ENCODE results near the gene IL1RL2.

Gene IL1RL2

DNA sequence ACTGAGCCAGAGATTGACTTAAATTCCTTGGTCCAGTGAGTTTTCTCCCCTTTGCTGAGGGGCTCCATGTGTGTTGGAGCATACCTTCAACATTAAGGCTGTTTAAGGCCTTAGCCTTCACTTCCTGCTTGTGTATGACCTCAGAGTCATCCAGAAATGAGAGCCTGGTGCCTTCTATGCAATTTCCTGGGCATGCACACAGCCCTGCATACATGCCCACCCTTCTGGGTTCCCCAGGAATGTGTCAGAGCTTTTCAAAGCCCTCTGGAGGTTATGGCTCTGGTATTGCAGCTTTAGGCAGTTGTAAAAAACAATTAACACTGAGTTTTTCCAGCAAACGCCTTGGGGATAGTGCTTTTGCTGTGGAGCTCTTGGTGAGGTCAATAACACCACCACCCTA, 27.5 kb upstream of the IL1RL2 start:
- no peak for DNase-seq

GRCh38 chr2:102166189-102166845, 20.5 kb upstream of the IL1RL2 start:
- DNase-seq: no peak

DNA sequence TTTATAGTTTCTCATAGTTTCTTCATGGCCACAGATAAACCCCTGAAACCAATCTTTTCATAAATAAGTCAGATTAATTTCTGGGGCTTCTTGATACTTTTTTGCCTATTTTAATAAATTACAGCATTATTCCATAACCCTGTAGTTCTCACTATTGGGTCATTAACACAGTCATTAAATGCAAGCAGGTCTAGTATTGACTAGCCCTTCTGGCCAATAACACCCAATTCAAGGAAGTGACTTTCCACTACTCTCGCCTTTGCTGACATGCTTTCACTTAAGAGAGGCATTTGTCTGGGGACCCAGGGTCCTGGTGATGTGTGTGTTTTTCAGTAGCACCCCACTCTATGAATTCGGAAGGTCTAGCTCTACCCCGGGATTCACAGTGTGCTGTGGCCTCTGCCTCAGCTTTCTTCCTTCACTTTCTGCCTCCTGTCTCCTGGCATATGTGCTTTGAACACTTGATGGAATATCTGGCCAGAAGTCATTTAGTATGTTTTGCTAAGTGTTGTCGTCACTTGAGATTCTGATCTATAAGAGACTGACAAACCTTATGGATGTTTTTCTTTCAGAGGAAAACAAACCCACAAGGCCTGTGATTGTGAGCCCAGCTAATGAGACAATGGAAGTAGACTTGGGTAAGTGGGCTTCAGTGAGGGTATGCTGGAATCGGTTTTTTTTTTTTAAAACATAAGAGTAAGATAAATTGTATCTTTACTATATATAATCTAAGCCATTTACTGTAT, 18.6 kb upstream of the IL1RL2 start:
- no peak for DNase-seq

GRCh38 chr2:102171946-102172345, 14.9 kb upstream of the IL1RL2 start:
- no peak for DNase-seq

DNA sequence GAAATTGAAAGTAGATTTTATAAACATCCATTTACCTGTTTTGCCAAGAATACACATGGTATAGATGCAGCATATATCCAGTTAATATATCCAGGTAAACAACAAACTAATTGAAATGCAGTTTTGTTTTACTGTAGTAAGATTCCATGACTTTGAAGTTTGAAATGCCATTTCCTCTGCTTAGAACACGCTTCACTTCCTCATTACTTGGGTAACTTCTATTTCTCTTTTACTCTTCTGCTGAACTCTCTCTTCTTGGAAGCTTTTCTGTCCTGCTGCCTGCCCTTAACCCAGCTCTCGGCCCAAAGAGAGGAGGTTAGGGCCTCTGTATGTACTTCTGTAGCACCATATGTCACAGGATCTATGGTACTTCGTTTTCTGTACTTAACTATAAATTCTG, 14.1 kb upstream of the IL1RL2 start:
- no peak for DNase-seq

GRCh38 chr2:102176172-102176571, 10.7 kb upstream of the IL1RL2 start:
- DNase-seq: no peak

- no peak for DNase-seq
Measured at GRCh38 chr2:102177814-102178478, 8.9 kb upstream of the IL1RL2 start.

DNA sequence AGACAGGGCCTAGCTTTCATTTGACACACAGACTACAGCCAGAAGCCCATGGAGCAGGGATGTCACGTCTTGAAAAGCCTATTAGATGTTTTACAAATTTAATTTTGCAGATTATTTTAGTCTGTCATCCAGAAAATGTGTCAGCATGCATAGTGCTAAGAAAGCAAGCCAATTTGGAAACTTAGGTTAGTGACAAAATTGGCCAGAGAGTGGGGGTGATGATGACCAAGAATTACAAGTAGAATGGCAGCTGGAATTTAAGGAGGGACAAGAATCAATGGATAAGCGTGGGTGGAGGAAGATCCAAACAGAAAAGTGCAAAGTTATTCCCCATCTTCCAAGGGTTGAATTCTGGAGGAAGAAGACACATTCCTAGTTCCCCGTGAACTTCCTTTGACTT, 7.8 kb upstream of the IL1RL2 start:
- no peak for DNase-seq

GRCh38 chr2:102179788-102180686, 6.8 kb upstream of the IL1RL2 start:
- no peak for DNase-seq

DNA sequence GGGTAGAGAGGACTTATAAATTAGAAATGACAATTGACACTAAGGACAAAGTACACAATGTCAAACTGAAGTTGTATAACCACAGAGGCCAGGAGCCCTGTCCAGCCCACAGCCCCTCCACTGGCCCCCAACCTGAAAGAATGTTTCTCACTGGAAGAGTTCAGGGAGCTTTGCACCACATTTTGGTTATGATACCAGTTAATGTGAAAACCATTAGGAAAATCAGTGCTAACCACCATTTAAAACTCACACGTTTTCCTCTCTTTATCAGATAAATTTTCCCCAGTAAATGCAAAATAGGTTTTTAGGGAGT, 6.2 kb upstream of the IL1RL2 start:
- DNase-seq: no peak

DNA sequence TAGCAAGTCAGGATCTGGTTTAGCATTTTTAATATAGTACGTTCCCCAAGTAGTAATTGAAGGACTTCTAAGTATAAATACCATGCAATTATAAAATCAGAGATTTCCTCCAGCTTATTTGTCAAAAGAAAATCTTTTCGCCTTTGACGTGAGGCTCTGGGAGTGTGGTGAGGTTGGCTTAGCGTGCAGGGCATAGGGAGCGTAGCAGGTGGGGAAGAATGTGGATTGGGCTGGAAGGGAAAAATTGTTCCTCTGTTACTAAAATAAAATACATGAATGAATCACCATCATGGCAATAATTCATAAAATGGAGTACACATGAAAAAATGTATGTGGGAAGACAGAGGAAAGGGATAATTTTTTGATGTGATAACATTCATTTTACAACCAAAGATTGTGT, 5.4 kb upstream of the IL1RL2 start:
- DNase-seq: no peak

- DNase-seq: no peak
Measured at GRCh38 chr2:102181919-102182635, 4.7 kb upstream of the IL1RL2 start.

DNA sequence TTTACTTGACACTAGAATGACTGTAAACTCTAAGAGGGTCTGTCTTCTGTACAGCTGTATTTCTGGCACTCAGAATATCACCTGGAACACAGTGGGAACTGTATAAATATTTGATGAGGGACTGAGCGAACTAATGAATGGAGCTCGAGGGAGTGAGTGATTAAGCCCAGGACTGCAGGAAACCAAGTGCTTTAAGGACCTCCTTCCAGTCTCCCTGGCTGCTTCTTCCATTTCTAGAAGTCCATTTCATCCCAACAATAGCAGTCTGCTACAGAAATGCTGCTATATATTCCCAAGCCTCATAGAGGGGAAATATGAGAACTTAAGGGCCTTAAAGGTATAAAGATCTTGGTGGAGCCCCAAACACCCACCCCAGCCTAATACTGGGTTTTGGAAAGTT, 2.8 kb upstream of the IL1RL2 start:
- DNase-seq: no peak

- DNase-seq: no peak
Measured at GRCh38 chr2:102184568-102184967, 2.3 kb upstream of the IL1RL2 start.

DNA sequence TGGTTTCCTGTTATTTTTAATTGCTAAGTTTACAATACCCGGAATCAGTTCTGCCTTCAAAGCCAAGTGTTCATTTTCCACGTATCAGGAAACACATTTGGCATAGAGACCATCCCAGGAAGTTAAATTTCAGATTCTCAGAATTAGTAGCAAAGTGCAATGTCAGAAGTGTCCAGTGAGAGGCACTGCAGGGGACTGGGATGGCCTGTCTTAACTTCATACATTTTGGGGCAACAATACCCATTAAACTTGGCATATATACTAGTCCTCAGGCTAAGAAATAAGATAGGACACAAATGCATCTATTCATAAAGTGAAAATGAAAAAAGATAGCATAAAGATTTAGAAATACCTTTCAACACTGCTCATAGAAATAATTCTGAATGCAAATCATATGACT, 1.5 kb upstream of the IL1RL2 start:
- DNase-seq: no peak

- DNase-seq: peak; percentile 55
Measured at GRCh38 chr2:102187496-102188150, 800 bp downstream of the IL1RL2 start.

GRCh38 chr2:102190430-102191107, 3.7 kb downstream of the IL1RL2 start:
- no peak for DNase-seq

GRCh38 chr2:102191501-102191900, 4.7 kb downstream of the IL1RL2 start:
- no peak for DNase-seq

GRCh38 chr2:102193074-102193473, 6.3 kb downstream of the IL1RL2 start:
- no peak for DNase-seq

DNA sequence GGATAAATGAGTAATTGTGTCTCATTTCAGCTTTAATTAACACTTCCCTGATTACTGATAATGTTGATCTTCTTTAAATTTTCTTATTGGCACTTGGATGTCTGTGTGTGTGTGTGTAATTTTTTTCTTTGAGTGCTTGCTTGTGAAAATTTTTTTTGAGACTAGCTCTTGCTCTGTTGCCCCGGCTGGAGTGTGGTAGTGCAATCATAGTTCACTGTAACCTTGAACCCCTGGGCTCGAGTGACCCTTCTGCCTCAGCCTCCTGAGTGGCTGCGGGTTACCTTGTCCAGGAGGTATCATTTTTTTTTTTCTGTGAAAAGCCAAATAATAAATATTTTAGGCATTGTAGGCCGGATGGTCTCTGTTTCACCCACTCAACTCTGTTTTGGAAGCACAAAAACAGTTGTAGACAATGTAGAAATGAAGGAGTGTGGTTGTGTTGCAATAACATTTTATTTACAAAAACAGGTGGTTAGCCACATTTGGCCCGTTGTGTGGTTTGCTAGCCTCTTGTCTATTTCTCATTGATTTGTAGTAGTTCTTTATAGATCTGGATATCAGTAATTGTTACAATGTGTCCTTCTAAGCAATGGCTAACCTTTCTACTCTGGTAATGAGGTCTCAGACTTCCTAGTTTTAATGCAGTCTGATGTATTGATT, 7.9 kb downstream of the IL1RL2 start:
- DNase-seq: no peak
